ENCODE measurements around the gene SETD2. TPM values are rescaled to one million over a fixed set of nuclear protein-coding genes. Genes with fewer than 3 reads are reported as not detected.

Gene SETD2
- total RNA-seq, 1 experiment from 2014 or later = 47.7 TPM

GRCh38 chr3:46978985-46979944, 184.6 kb downstream of the SETD2 start, which contains the start of gene NBEAL2:
TSS of gene NBEAL2 (plus strand) at chr3:46979666. CDS start at chr3:46979862, 196 bp downstream.
- H3K36me3 ChIP-seq (ENCODE audit: low read depth) = no peaks in the 10 kb centered on the region
- CTCF ChIA-PET = no interaction called here
- no peaks in the 10 kb centered on the region for H3K27me3 ChIP-seq (ENCODE audit: insufficient read depth, low read depth)
- no peaks in the 10 kb centered on the region for H3K9me2 ChIP-seq (ENCODE audit: insufficient read depth)
- peak within 1 kb of the TSS; percentile 95 for H2AFZ ChIP-seq
- DNase-seq = peak; percentile 81 to 95
- peaks cover 36% of the 10 kb centered on the region for H3K79me2 ChIP-seq (ENCODE audit: low read depth)
- TF ChIP-seq EZH2 (IDR thresholded peaks at IDR 0.05; ENCODE audit: low read depth) = no peak
- peaks cover 9% of the 10 kb centered on the region for H4K20me1 ChIP-seq (ENCODE audit: insufficient read depth)
- intact Hi-C loops (cut with micrococcal nuclease; ENCODE audit: unreplicated experiment) = loop anchor here (1.0 kb wide), 3 partner anchors 31 to 48 kb away; no protein-coding TSS in a partner anchor
- peaks cover 55% of the 10 kb centered on the region for H3K4me1 ChIP-seq (replicated peaks; ENCODE audit: insufficient read depth)
- POLR2A ChIA-PET (ENCODE audit: unreplicated experiment) = interaction anchor here (0.5 to 0.8 kb wide), 5 partner anchors 32 to 315 kb away, joined by 3 to 7 read pairs (median 6); no protein-coding TSS in a partner anchor
- no peak within 1 kb of the TSS for H3K27ac ChIP-seq
- peak within 1 kb of the TSS; percentile 97 for H3K4me2 ChIP-seq
- TSS peak; percentile 23 for BruUV-seq (replicated peaks)
- H3F3A ChIP-seq (ENCODE audit: insufficient read depth, low read depth) = peaks cover 19% of the 10 kb centered on the region
- H3K4me3 ChIP-seq = peak within 1 kb of the TSS; percentile 85
- no peaks in the 10 kb centered on the region for H3K9me3 ChIP-seq (ENCODE audit: insufficient read depth, low read depth)

GRCh38 chr3:46978381-46978780, 185.5 kb downstream of the SETD2 start:
- Histone ChIP-seq H3K9me2 (ENCODE audit: insufficient read depth) (no peaks in the 10 kb centered on the region), H3K27ac (no peak overlapping the region), H3K4me2 (peak overlapping the region; percentile 97; the same call in 1 of the 2 replicates), H3K4me1 (replicated peaks; ENCODE audit: insufficient read depth) (peaks cover 55% of the 10 kb centered on the region), H3K79me2 (ENCODE audit: low read depth) (peaks cover 45% of the 10 kb centered on the region), H3K4me3 (no peak overlapping the region), H3K27me3 (ENCODE audit: insufficient read depth, low read depth) (no peaks in the 10 kb centered on the region), H3F3A (ENCODE audit: insufficient read depth, low read depth) (peaks cover 19% of the 10 kb centered on the region), H3K9me3 (ENCODE audit: insufficient read depth, low read depth) (no peaks in the 10 kb centered on the region), H4K20me1 (ENCODE audit: insufficient read depth) (peaks cover 18% of the 10 kb centered on the region), H3K36me3 (ENCODE audit: low read depth) (no peaks in the 10 kb centered on the region; the same call in 1 of the 2 replicates), H2AFZ (no peak overlapping the region)
- intact Hi-C loops (cut with micrococcal nuclease; ENCODE audit: unreplicated experiment) = no loop called here
- no peak for DNase-seq
- ChIA-PET CTCF (no interaction called here), POLR2A (ENCODE audit: unreplicated experiment) (no interaction called here)
- no peak for TF ChIP-seq EZH2 (IDR thresholded peaks at IDR 0.05; ENCODE audit: low read depth)
- TF ChIP-seq, protein P1, sequence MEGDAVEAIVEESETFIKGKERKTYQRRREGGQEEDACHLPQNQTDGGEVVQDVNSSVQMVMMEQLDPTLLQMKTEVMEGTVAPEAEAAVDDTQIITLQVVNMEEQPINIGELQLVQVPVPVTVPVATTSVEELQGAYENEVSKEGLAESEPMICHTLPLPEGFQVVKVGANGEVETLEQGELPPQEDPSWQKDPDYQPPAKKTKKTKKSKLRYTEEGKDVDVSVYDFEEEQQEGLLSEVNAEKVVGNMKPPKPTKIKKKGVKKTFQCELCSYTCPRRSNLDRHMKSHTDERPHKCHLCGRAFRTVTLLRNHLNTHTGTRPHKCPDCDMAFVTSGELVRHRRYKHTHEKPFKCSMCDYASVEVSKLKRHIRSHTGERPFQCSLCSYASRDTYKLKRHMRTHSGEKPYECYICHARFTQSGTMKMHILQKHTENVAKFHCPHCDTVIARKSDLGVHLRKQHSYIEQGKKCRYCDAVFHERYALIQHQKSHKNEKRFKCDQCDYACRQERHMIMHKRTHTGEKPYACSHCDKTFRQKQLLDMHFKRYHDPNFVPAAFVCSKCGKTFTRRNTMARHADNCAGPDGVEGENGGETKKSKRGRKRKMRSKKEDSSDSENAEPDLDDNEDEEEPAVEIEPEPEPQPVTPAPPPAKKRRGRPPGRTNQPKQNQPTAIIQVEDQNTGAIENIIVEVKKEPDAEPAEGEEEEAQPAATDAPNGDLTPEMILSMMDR (conservative IDR thresholded peaks at IDR 0.05) = no peak
- no TSS peak for BruUV-seq (replicated peaks)

- H3K4me1 ChIP-seq (replicated peaks; ENCODE audit: insufficient read depth) = peaks cover 52% of the 10 kb centered on the region
- peaks cover 51% of the 10 kb centered on the region for H3K79me2 ChIP-seq (ENCODE audit: low read depth)
- peaks cover 21% of the 10 kb centered on the region for H4K20me1 ChIP-seq (ENCODE audit: insufficient read depth)
- H3K4me2 ChIP-seq = peak overlapping the region; percentile 38
- H3K4me3 ChIP-seq = no peak overlapping the region
- no peaks in the 10 kb centered on the region for H3K9me2 ChIP-seq (ENCODE audit: insufficient read depth)
- ChIA-PET CTCF (no interaction called here), POLR2A (ENCODE audit: unreplicated experiment) (no interaction called here)
- H3K36me3 ChIP-seq (ENCODE audit: low read depth) = no peaks in the 10 kb centered on the region; the same call in 1 of the 2 replicates
- no peak for TF ChIP-seq EZH2 (IDR thresholded peaks at IDR 0.05; ENCODE audit: low read depth)
- TF ChIP-seq, protein P1 (conservative IDR thresholded peaks at IDR 0.05) = no peak
- H3K9me3 ChIP-seq (ENCODE audit: insufficient read depth, low read depth) = no peaks in the 10 kb centered on the region
- BruUV-seq (replicated peaks) = no TSS peak
- H3K27ac ChIP-seq = peak overlapping the region; percentile 54
- H3K27me3 ChIP-seq (ENCODE audit: insufficient read depth, low read depth) = no peaks in the 10 kb centered on the region
- intact Hi-C loops (cut with micrococcal nuclease; ENCODE audit: unreplicated experiment) = loop anchor here (2.0 kb wide), 1 partner anchor 285 kb away; the partner anchor contains the start of gene ALS2CL
- no peak for DNase-seq
- no peak overlapping the region for H2AFZ ChIP-seq
- peaks cover 19% of the 10 kb centered on the region for H3F3A ChIP-seq (ENCODE audit: insufficient read depth, low read depth)
These were observed 186.1 kb downstream of the SETD2 start for GRCh38 chr3:46977811-46978195.

Data from PC-9 (cell line).